Smooth muscle cell (in vitro differentiated cells): Measurements from ENCODE around the gene EIF2S2. TPM values are rescaled to one million over a fixed set of nuclear protein-coding genes. Genes with fewer than 3 reads are reported as not detected.

ENCODE experiments used
- DNase-seq: peaks from one replicate; lab custom pipeline; 2025; ENCODE audit not compliant: unreplicated experiment; lab: John Stamatoyannopoulos, UW
- H2AFZ ChIP-seq: fragments of 200-600 bp; sonication (generic); 2 replicates; pipeline ENCODE4 v1.6.0; 2016; ENCODE audit warnings: antibody characterized with exemption, low read depth, mild to moderate bottlenecking
- H3F3A ChIP-seq: fragments of 200-600 bp; sonication (generic); 2 replicates; pipeline ENCODE4 v1.6.0; 2017; ENCODE audit warnings: antibody characterized with exemption, low read depth
- H3K27ac ChIP-seq: fragments of 200-600 bp; sonication (generic); 2 replicates; pipeline ENCODE4 v1.5.1; 2016; ENCODE audit warnings: low read depth, mild to moderate bottlenecking
- H3K27me3 ChIP-seq: fragments of 200-600 bp; sonication (generic); 2 replicates; pipeline ENCODE4 v1.6.1; 2016; ENCODE audit warnings: low read depth, mild to moderate bottlenecking
- H3K36me3 ChIP-seq: fragments of 200-600 bp; sonication (generic); 2 replicates; pipeline ENCODE4 v1.5.1; 2016; ENCODE audit warnings: low read depth
- H3K4me1 ChIP-seq: fragments of 200-600 bp; sonication (generic); 2 replicates; pipeline ENCODE4 v1.5.1; 2016; ENCODE audit warnings: low read depth
- H3K4me2 ChIP-seq: fragments of 200-600 bp; sonication (generic); 2 replicates; pipeline ENCODE4 v1.6.0; 2016; ENCODE audit warnings: mild to moderate bottlenecking
- H3K4me3 ChIP-seq: fragments of 200-600 bp; sonication (generic); 2 replicates; pipeline ENCODE4 v1.5.1; 2016; ENCODE audit warnings: mild to moderate bottlenecking
- H3K79me2 ChIP-seq: fragments of 200-600 bp; sonication (generic); 2 replicates; pipeline ENCODE4 v1.6.0; 2016; ENCODE audit warnings: low read depth, mild to moderate bottlenecking
- H3K9ac ChIP-seq: fragments of 200-600 bp; sonication (generic); 2 replicates; pipeline ENCODE4 v1.6.0; 2016; ENCODE audit warnings: low read depth
- H3K9me3 ChIP-seq: fragments of 200-600 bp; sonication (generic); replicated peaks from 2 replicates; pipeline ENCODE4 v1.5.1; 2016; ENCODE audit warnings: low read depth
- H4K20me1 ChIP-seq: fragments of 200-600 bp; sonication (generic); 2 replicates; pipeline ENCODE4 v1.6.0; 2016; ENCODE audit warnings: low read depth
- WGBS: methylation state at CpG from one replicate; pipeline ENCODE4 v1.1.7; 2016; ENCODE audit warnings: low lambda C conversion rate; 5-methylcytosine and 5-hydroxymethylcytosine counted together
- polyA plus RNA-seq: library from polyadenylated mRNA; unstranded; fragments of >200 nt; fragmentation: Nextera tagmentation; extraction: Ambion mirVana; gene quantifications from 2 replicates; pipeline ENCODE4 v1.2.1, GENCODE V29; 2016
- total RNA-seq: library from RNA; depleted of rRNA; stranded (reverse); fragments of >200 nt; gene quantifications from 2 replicates; pipeline ENCODE4 v1.2.3, GENCODE V29; 2014
- TF ChIP-seq, protein P1 (sequence below): fragments of 200-600 bp; sonication (generic); IDR thresholded peaks from 2 replicates; pipeline ENCODE4 v1.5.1; 2017; ENCODE audit warnings: borderline replicate concordance, mild to moderate bottlenecking, antibody characterized with exemption; ENCODE audit not compliant: insufficient read depth, poor library complexity, severe bottlenecking

EIF2S2 gene
- total and polyA plus RNA-seq, 2 experiments from 2014 or later, result 38.6 to 69.8 TPM

DNA sequence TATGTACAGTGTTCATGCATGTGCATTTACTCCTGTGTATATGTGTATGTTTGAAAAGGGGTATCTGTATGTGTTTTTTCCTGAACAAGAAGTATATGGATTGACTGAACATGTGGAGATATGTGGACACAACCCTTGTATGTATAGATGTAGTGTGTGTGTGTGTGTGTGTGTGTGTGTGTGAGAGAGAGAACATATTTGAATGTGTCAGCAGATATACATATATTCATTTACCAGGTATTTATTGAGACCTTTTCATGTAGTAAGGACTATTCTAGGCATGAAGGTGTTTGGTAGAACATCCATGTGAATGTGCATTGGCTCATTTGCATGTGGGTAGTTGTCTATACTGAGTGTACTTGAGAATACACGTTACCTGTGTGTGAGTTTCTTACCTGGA is 39.3 kb downstream of the EIF2S2 start:
- Histone ChIP-seq H4K20me1 (peaks cover 100% of the 10 kb centered on the region), H3K4me1 (peaks cover 5% of the 10 kb centered on the region), H3K4me2 (no peak overlapping the region), H3K4me3 (no peak overlapping the region), H3K27me3 (no peaks in the 10 kb centered on the region), H3K27ac (no peak overlapping the region), H3K9ac (no peak overlapping the region), H3K79me2 (peaks cover 35% of the 10 kb centered on the region), H2AFZ (no peak overlapping the region), H3K36me3 (no peaks in the 10 kb centered on the region), H3K9me3 (no peaks in the 10 kb centered on the region), H3F3A (no peaks in the 10 kb centered on the region)
- DNase-seq, result no peak
- TF ChIP-seq, protein P1, sequence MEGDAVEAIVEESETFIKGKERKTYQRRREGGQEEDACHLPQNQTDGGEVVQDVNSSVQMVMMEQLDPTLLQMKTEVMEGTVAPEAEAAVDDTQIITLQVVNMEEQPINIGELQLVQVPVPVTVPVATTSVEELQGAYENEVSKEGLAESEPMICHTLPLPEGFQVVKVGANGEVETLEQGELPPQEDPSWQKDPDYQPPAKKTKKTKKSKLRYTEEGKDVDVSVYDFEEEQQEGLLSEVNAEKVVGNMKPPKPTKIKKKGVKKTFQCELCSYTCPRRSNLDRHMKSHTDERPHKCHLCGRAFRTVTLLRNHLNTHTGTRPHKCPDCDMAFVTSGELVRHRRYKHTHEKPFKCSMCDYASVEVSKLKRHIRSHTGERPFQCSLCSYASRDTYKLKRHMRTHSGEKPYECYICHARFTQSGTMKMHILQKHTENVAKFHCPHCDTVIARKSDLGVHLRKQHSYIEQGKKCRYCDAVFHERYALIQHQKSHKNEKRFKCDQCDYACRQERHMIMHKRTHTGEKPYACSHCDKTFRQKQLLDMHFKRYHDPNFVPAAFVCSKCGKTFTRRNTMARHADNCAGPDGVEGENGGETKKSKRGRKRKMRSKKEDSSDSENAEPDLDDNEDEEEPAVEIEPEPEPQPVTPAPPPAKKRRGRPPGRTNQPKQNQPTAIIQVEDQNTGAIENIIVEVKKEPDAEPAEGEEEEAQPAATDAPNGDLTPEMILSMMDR, result no peak
- WGBS, result 96% methylated on average over 1 of the region's 1 CpG

DNA sequence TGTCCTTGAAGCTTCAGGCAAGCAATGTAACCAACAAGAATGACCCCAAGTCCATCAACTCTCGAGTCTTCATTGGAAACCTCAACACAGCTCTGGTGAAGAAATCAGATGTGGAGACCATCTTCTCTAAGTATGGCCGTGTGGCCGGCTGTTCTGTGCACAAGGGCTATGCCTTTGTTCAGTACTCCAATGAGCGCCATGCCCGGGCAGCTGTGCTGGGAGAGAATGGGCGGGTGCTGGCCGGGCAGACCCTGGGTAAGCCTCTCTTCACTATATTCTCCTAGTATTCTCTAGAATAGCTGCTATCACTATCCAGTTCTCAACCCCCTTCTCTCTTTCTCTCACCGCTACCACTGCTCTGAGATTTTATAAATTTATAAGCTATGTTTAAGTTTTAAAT is 40.0 kb downstream of the EIF2S2 start:
- Histone ChIP-seq H3F3A (no peaks in the 10 kb centered on the region), H3K27ac (no peak overlapping the region), H3K4me3 (no peak overlapping the region), H3K4me2 (no peak overlapping the region), H3K27me3 (no peaks in the 10 kb centered on the region), H3K36me3 (no peaks in the 10 kb centered on the region), H3K9ac (no peak overlapping the region), H2AFZ (no peak overlapping the region), H3K79me2 (peaks cover 36% of the 10 kb centered on the region), H3K4me1 (peaks cover 5% of the 10 kb centered on the region), H3K9me3 (no peaks in the 10 kb centered on the region), H4K20me1 (peaks cover 100% of the 10 kb centered on the region)
- 95% methylated on average over 8 of the region's 8 CpGs for WGBS
- no peak for DNase-seq
- TF ChIP-seq, protein P1, result no peak

DNA sequence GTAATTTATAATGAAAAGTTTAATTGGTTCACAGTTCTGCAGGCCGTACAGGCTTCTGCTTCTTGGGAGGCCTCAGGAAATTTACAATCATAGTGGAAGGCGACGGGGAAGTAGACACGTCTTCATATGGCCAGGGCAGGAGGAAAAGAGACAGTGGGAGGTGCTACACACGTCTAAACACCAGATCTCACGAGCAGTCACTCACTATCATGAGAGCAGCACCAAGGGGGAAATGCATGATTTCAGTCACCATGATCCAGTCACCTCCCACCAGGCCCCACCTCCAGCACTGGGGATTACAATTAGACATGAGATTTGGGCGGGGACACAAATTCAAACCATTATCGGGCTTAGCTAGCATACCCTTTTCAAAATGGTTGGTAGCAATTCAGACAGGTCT is 41.2 kb downstream of the EIF2S2 start:
- TF ChIP-seq, protein P1, result no peak
- no peak overlapping the region for H2AFZ ChIP-seq
- H3K9ac ChIP-seq, result no peak overlapping the region
- peaks cover 10% of the 10 kb centered on the region for H3K4me1 ChIP-seq
- 97% methylated on average over 8 of the region's 8 CpGs for WGBS
- no peaks in the 10 kb centered on the region for H3K36me3 ChIP-seq
- no peak overlapping the region for H3K4me2 ChIP-seq
- no peaks in the 10 kb centered on the region for H3K9me3 ChIP-seq
- no peaks in the 10 kb centered on the region for H3K27me3 ChIP-seq
- H3K27ac ChIP-seq, result no peak overlapping the region
- no peak for DNase-seq
- H4K20me1 ChIP-seq, result peaks cover 100% of the 10 kb centered on the region
- no peaks in the 10 kb centered on the region for H3F3A ChIP-seq
- no peak overlapping the region for H3K4me3 ChIP-seq
- peaks cover 33% of the 10 kb centered on the region for H3K79me2 ChIP-seq

DNA sequence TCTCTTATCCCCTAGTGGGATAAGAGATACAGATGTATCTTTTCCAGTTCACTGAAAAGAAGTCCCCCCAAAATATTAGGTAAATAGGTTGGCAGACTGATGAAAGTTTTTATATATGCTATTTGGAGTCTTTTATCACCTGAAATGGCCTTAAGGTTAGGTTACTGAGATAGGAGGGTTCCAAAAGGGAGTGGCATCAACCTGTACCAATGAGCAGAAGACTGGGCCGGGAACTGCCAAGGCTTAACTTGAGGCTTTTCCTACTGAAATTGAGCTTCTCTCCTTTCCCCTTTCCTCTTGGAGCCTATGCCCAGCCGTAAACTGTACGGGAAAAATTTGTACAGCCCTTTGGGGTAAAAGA is 42.0 kb downstream of the EIF2S2 start:
- Histone ChIP-seq H3K36me3 (no peaks in the 10 kb centered on the region), H3K4me2 (no peak overlapping the region), H3K27ac (no peak overlapping the region), H3K27me3 (no peaks in the 10 kb centered on the region), H3K9ac (no peak overlapping the region), H4K20me1 (peaks cover 100% of the 10 kb centered on the region), H3K79me2 (peaks cover 33% of the 10 kb centered on the region), H2AFZ (no peak overlapping the region), H3K9me3 (no peaks in the 10 kb centered on the region), H3K4me3 (no peak overlapping the region), H3F3A (no peaks in the 10 kb centered on the region), H3K4me1 (peaks cover 18% of the 10 kb centered on the region)
- 94% methylated on average over 3 of the region's 3 CpGs for WGBS
- TF ChIP-seq, protein P1, result no peak
- no peak for DNase-seq
